ENCODE results near the gene WNT7A. TPM values are rescaled to one million over a fixed set of nuclear protein-coding genes. Genes with fewer than 3 reads are reported as not detected.
"Not testable (repeated sequence)": the region's sequence is repeated elsewhere in the genome, so short reads cannot be mapped to it uniquely, and the experiment has no call there.

The WNT7A gene
- polyA plus RNA-seq (2013, experiment 1 of 2), result 0.10 TPM
- polyA plus RNA-seq (2013, experiment 2 of 2), result 1.2 TPM

DNA sequence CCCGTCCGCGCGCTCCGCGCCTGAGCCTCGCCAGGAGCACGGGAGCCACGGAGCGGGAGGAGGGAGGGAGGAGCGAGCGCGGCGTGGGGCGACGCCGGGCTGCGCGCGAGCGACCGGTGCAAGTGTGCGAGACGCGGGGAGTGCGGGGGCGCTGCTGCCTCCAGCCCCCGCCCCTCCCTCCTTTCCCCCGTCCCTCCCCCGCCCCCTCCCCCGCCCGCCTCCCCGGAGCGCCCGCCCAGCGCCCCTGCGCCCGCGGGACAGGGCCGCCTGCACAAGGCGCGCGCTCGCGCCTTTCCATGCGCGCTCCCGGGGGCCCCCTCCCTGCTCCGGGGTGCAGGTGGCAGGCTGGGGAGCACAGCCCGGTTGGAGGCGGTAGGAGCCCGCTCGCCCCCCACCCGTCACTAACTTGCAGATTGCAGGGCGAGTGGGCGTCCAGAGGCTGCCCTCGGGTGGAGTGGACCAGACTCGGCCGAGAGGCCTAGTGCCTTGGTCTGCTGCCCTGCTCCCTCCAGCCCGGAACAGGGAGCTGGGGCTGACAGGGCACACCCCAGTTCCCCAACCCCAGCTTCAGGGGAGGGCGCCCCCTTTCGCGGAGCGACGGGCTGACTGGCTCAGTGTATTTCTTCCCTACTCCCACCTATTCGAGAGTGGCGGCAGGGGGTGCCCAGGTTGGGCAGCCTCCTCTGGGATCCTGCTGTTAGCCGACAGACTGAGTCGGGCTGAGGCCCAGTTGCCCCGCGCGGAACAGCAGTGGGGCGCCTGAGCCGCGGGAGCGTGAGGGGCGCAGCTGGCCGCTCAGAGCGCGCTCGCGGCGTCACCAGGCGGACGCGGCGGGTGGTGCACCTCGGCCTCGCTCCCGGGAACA is at the start of gene WNT7A:
WNT7A (minus strand) TSS at position 126 of the 865 bp plus-strand sequence. CDS start 255 bp downstream, outside the sequence.
- H3K4me3 ChIP-seq (ENCODE audit: low read length), result peak within 1 kb of the TSS; percentile 58

DNA sequence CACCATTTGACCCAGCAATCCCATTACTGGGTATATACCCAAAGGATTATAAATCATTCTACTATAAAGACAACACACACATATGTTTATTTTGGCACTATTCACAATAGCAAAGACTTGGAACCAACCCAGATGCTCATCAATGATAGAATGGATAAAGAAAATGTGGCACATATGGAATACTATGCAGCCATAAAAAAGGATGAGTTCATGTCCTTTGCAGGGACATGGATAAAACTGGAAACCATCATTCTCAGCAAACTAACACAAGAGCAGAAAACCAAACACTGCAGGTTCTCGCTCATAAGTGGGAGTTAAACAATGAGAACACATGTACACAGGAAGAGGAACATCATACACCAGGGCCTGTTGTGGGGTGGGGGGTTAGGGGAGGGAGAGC is 48.9 kb upstream of the WNT7A start:
- not testable (repeated sequence) for H3K9ac ChIP-seq (ENCODE audit: low read depth, low read length); H3K4me1 ChIP-seq (ENCODE audit: insufficient read depth, low read length); H3K27me3 ChIP-seq (ENCODE audit: insufficient read depth, low read length); H3K9me3 ChIP-seq (ENCODE audit: insufficient read depth, low read depth, low read length); H3K4me3 ChIP-seq (ENCODE audit: low read length); H3K36me3 ChIP-seq (ENCODE audit: insufficient read depth, low read length); H3K27ac ChIP-seq (ENCODE audit: low read depth, low read length)
- 100% methylated on average over 1 of the region's 1 CpG for WGBS

More for the DNA sequence above, at the start of gene WNT7A:
- Histone ChIP-seq H3K36me3 (ENCODE audit: insufficient read depth, low read length) (no peaks in the 10 kb centered on the region), H3K9me3 (ENCODE audit: insufficient read depth, low read depth, low read length) (no peaks in the 10 kb centered on the region), H3K27ac (ENCODE audit: low read depth, low read length) (no peak within 1 kb of the TSS), H3K4me1 (ENCODE audit: insufficient read depth, low read length) (no peaks in the 10 kb centered on the region; the same call in 1 of the 2 replicates), H3K27me3 (ENCODE audit: insufficient read depth, low read length) (peaks cover 96% of the 10 kb centered on the region), H3K9ac (ENCODE audit: low read depth, low read length) (peak within 1 kb of the TSS; percentile 5; the same call in 1 of the 2 replicates)
- under 1% methylated on average over 67 of the region's 90 CpGs for WGBS

DNA sequence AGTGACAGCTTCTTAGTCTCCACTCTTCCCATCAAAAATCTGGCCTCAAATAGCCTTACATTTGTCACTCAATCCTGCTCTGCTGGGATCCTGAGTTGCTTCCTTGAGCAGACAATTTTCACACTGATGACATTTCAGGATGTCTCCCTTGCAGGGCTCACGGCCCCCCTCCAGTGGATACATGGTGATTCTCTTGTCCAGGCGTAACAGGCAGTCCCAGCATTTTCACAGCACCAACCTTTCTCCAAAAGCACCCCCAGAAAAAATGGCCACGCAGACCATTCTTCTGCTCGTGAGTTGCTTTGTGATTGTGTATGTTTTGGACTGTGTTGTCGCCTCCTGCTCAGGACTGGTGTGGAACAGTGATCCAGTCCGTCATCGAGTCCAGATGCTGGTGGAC is 47.4 kb upstream of the WNT7A start:
- Histone ChIP-seq H3K4me3 (ENCODE audit: low read length) (no peak overlapping the region), H3K27me3 (ENCODE audit: insufficient read depth, low read length) (no peaks in the 10 kb centered on the region), H3K9me3 (ENCODE audit: insufficient read depth, low read depth, low read length) (peaks cover 4% of the 10 kb centered on the region; the same call in 1 of the 2 replicates), H3K27ac (ENCODE audit: low read depth, low read length) (no peak overlapping the region), H3K9ac (ENCODE audit: low read depth, low read length) (no peak overlapping the region), H3K36me3 (ENCODE audit: insufficient read depth, low read length) (no peaks in the 10 kb centered on the region), H3K4me1 (ENCODE audit: insufficient read depth, low read length) (no peaks in the 10 kb centered on the region)
- 83% methylated on average over 7 of the region's 7 CpGs for WGBS

DNA sequence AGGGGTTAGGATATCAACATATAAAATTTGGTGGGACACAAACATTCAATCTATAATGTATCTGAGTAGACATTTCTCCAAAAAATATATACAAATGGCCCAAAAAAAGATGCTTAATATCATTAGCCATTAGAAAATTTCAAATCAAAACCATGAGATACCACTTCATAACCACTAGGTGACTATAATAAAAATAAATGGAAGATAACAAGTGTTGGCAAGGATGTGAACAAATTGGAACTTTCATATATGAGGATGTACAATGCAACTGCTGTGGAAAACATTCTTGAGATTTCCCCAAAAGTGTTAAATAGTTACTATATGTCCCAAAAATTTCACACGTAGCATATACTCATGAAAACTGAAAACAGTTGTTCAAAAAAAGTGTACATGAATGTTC is 36.5 kb upstream of the WNT7A start:
- H3K9ac ChIP-seq (ENCODE audit: low read depth, low read length), result no peak overlapping the region
- no peak overlapping the region for H3K27ac ChIP-seq (ENCODE audit: low read depth, low read length)
- WGBS, result no CpG with 5 or more reads among the region's 1 CpG
- peaks cover 23% of the 10 kb centered on the region for H3K9me3 ChIP-seq (ENCODE audit: insufficient read depth, low read depth, low read length)
- no peaks in the 10 kb centered on the region for H3K36me3 ChIP-seq (ENCODE audit: insufficient read depth, low read length)
- no peaks in the 10 kb centered on the region for H3K27me3 ChIP-seq (ENCODE audit: insufficient read depth, low read length)
- no peaks in the 10 kb centered on the region for H3K4me1 ChIP-seq (ENCODE audit: insufficient read depth, low read length)
- H3K4me3 ChIP-seq (ENCODE audit: low read length), result no peak overlapping the region

DNA sequence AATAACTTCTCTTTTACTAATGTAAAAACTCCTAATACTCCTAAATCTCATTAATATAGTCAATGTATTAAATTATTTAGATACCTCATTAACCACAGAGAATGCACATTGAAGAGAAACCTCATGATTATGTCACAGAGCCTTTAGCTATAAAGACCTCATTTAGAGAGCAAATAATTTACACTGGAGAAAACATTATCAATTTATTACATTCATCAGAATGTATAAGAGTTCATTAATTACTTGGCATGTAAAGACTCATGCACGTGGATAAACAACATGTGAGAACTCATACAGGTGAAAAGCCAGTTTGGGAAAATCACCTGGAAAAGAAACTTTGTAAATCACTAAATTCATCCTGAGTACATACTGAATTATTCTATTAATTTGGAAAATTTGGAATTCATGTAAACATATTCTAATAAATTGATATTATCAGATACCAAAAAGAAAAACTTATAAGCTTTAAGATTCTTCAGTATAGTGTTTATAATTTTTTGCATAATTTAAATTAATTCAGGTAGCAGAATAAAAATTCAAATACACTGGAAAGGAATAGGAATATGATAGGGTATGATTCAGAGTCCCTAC is 22.9 kb upstream of the WNT7A start:
- WGBS, result 67% methylated on average over 1 of the region's 1 CpG
- Histone ChIP-seq H3K4me1 (ENCODE audit: insufficient read depth, low read length) (no peaks in the 10 kb centered on the region), H3K36me3 (ENCODE audit: insufficient read depth, low read length) (no peaks in the 10 kb centered on the region), H3K9me3 (ENCODE audit: insufficient read depth, low read depth, low read length) (peaks cover 60% of the 10 kb centered on the region), H3K9ac (ENCODE audit: low read depth, low read length) (no peak overlapping the region), H3K27ac (ENCODE audit: low read depth, low read length) (no peak overlapping the region), H3K4me3 (ENCODE audit: low read length) (no peak overlapping the region), H3K27me3 (ENCODE audit: insufficient read depth, low read length) (no peaks in the 10 kb centered on the region)

DNA sequence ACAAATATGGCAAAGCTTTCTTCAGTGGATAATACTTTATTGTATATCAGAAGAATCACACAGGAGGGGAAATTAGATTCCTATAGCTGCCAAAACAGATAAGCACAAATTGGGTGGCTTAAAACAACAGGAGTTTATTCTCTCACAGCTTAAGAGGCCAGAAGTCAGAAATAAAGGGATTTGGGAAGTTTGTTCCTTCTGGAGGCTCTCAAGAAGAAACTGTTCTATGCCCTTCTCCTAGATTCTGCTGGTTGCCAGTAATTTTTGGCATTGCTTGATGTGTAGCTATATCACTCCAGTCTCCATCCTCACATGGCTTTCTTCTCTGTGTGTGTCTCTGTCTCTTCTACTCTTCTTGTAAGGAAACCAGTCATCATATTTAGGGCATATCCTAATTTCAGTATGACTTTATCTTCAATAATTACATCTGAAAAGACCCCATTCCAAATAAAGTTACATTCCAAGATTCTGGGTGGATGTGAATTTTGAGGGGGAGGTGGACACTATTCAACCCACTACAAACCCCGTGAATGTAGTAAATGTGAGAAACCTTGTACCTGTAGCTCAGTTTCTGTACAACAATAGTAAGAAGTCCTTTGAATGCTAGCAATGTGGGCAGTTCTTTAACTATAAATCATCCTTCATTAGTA is 22.2 kb upstream of the WNT7A start:
- Histone ChIP-seq H3K4me3 (ENCODE audit: low read length) (no peak overlapping the region), H3K36me3 (ENCODE audit: insufficient read depth, low read length) (no peaks in the 10 kb centered on the region), H3K27me3 (ENCODE audit: insufficient read depth, low read length) (no peaks in the 10 kb centered on the region), H3K9me3 (ENCODE audit: insufficient read depth, low read depth, low read length) (peaks cover 60% of the 10 kb centered on the region), H3K4me1 (ENCODE audit: insufficient read depth, low read length) (no peaks in the 10 kb centered on the region), H3K27ac (ENCODE audit: low read depth, low read length) (no peak overlapping the region), H3K9ac (ENCODE audit: low read depth, low read length) (no peak overlapping the region)
- no CpG with 5 or more reads among the region's 1 CpG for WGBS

DNA sequence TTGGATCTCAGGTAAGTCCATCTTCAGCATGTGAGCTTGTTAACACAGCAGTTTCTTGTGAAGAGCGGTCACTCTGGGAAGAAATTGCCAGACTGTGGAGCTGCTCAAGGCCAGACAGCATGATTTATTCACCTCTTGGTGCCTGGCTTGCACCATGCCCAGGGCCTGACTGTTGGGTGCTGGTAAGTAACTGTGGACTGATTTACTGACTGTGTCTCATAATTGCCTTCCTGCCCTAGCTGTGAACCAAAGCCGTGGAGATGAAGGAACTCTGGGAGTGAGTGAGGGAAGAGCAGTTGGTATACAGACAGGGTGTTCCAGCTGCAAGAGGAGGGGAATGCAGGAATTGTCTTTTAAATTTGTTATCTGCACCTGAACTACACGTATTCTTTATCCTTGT is 18.5 kb upstream of the WNT7A start:
- Histone ChIP-seq H3K4me3 (ENCODE audit: low read length) (no peak overlapping the region), H3K27ac (ENCODE audit: low read depth, low read length) (no peak overlapping the region), H3K9me3 (ENCODE audit: insufficient read depth, low read depth, low read length) (peaks cover 33% of the 10 kb centered on the region), H3K36me3 (ENCODE audit: insufficient read depth, low read length) (no peaks in the 10 kb centered on the region), H3K9ac (ENCODE audit: low read depth, low read length) (no peak overlapping the region), H3K27me3 (ENCODE audit: insufficient read depth, low read length) (peaks cover 28% of the 10 kb centered on the region), H3K4me1 (ENCODE audit: insufficient read depth, low read length) (0 out of 2 replicates have a peak, but pooled peaks cover 5% of the 10 kb centered on the region)
- WGBS, result 90% methylated on average over 3 of the region's 3 CpGs

DNA sequence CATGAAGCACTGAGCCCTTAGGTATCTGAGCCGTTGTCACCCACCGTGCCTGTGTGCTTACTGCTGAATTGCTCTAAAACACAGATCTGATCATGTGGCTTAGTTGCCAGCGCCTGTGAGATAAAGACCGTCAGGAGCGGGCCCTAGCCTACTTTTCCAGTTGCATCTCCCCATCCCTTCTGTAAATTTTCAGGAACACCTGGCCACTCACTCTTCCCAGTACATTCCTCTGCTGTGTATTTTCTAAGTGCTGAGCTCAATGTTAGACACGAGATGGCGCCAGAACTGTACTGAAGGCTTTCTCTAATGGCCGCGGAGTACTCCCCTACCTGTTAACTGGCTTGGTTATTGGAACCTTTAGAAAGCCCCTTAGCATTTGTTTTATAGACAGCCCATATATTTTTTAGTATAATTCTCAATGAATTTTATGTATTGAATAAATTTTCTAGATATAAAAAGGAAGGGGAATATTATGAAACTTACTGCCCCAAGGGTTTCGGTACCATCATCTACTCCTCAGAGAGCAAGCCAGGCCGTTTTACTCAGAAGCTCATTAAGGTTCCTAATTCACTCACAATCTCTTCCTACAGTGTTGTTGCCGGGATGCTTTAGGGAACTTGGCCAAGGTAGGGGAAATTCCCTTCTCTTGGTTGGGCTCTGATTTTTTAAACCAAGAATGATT is 16.7 kb upstream of the WNT7A start:
- 32% methylated on average over 11 of the region's 12 CpGs for WGBS
- peak overlapping the region; percentile 77 for H3K4me3 ChIP-seq (ENCODE audit: low read length)
- H3K9me3 ChIP-seq (ENCODE audit: insufficient read depth, low read depth, low read length), result peaks cover 23% of the 10 kb centered on the region; the same call in 1 of the 2 replicates
- H3K27ac ChIP-seq (ENCODE audit: low read depth, low read length), result no peak overlapping the region
- peaks cover 29% of the 10 kb centered on the region for H3K27me3 ChIP-seq (ENCODE audit: insufficient read depth, low read length)
- 0 out of 2 replicates have a peak, but pooled peaks cover 5% of the 10 kb centered on the region for H3K4me1 ChIP-seq (ENCODE audit: insufficient read depth, low read length)
- H3K36me3 ChIP-seq (ENCODE audit: insufficient read depth, low read length), result no peaks in the 10 kb centered on the region
- H3K9ac ChIP-seq (ENCODE audit: low read depth, low read length), result no peak overlapping the region

DNA sequence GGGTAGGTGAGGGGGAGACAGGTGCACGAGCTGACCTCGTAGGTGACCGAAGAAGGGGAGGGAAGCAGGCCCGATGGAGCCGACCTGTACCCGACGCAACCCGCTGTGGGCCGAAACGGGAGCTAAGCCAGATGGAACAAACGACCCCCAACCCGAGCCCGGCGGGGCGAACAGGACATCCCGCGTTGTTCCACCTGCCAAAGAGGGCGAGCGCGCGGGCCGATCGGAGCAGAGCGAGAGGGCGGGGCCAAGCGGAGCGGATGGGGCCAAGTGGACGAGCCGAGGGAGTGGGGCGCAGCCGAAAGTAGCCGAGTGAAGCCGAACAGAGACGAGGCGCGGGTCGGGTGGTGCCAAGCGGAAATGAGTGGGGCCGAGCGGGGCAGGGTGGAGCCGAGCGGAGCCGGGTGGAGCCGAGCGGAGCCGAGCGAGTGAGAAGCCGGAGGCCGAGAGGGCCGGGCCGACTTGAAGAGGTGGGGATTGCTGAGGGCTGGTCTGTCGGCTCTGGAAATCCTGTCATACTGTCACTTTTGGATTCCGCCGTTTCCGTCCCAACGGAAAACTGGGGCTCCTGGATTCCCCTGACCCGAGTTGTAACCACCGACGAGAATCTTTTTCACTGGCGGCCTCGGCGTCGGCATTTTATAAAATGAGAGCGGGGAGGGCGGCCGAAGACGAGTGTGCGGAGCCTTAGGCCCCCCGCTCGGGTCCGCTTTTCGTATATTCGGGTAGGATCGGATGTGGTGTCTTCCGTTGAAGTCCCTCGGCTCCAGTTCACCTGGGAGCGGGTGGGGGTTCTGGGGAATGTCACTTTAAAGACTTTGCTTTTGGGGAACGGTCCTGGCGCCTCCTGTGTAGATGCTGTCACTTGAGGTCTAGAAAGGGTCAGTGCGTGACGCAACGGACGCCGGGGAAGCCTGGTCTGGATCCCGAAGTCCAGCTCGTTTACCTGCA is 15.6 kb upstream of the WNT7A start:
- Histone ChIP-seq H3K9me3 (ENCODE audit: insufficient read depth, low read depth, low read length) (peaks cover 12% of the 10 kb centered on the region; the same call in 1 of the 2 replicates), H3K27ac (ENCODE audit: low read depth, low read length) (no peak overlapping the region), H3K36me3 (ENCODE audit: insufficient read depth, low read length) (no peaks in the 10 kb centered on the region), H3K9ac (ENCODE audit: low read depth, low read length) (peak overlapping the region; percentile 56; the same call in 1 of the 2 replicates), H3K27me3 (ENCODE audit: insufficient read depth, low read length) (peaks cover 30% of the 10 kb centered on the region), H3K4me3 (ENCODE audit: low read length) (peak overlapping the region; percentile 77), H3K4me1 (ENCODE audit: insufficient read depth, low read length) (0 out of 2 replicates have a peak, but pooled peaks cover 5% of the 10 kb centered on the region)
- 2% methylated on average over 86 of the region's 86 CpGs for WGBS

DNA sequence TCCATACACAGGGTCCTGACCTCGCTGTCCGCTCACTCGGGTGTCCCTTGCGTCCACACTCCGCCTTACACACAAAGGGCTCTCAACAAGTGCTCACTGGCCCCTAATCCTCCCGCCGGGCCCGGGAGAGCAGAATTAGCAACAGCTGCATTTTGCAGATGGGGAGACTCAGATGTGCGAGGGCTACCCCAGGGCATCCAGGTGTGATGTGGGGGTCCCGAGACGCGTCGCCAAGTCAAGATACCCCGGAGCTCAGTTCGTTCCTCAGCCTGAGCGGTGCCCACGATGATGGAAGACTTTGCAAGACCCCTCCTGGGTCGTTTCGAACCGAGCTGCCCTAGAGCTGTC is 14.9 kb upstream of the WNT7A start:
- H3K4me3 ChIP-seq (ENCODE audit: low read length), result peak overlapping the region; percentile 77
- WGBS, result 65% methylated on average over 20 of the region's 20 CpGs
- H3K4me1 ChIP-seq (ENCODE audit: insufficient read depth, low read length), result 0 out of 2 replicates have a peak, but pooled peaks cover 5% of the 10 kb centered on the region
- no peaks in the 10 kb centered on the region for H3K36me3 ChIP-seq (ENCODE audit: insufficient read depth, low read length)
- no peak overlapping the region for H3K27ac ChIP-seq (ENCODE audit: low read depth, low read length)
- H3K27me3 ChIP-seq (ENCODE audit: insufficient read depth, low read length), result peaks cover 36% of the 10 kb centered on the region
- H3K9me3 ChIP-seq (ENCODE audit: insufficient read depth, low read depth, low read length), result peaks cover 7% of the 10 kb centered on the region; the same call in 1 of the 2 replicates
- H3K9ac ChIP-seq (ENCODE audit: low read depth, low read length), result peak overlapping the region; percentile 56; the same call in 1 of the 2 replicates

Measured in HUES64 (cell line).